Esophagus squamous epithelium (tissue), 5 donors: ENCODE data around the gene SMAGP. TPM values are rescaled to one million over a fixed set of nuclear protein-coding genes. Genes with fewer than 3 reads are reported as not detected.
A peak's percentile ranks its signal among the peaks of the same experiment; 100 is the strongest.
"Not testable (repeated sequence)": the region's sequence is repeated elsewhere in the genome, so short reads cannot be mapped to it uniquely, and the experiment has no call there.

ENCODE experiments used
- DNase-seq: peaks from one replicate; lab custom pipeline; 2025; lab: John Stamatoyannopoulos, UW
- H3K27ac ChIP-seq, 4 donors: fragments of 200-600 bp; sonication (generic); one replicate each; pipeline ENCODE4 v1.5.1; 2016 to 2019; ENCODE audit warnings: mild to moderate bottlenecking in 1 of 4
- H3K27me3 ChIP-seq, 4 donors: fragments of 200-600 bp; sonication (generic); 1 replicate in 3 of 4; 2 replicates in 1 of 4; pipeline versions ENCODE4 v1.5.1 to v1.6.0; 2017 to 2021; ENCODE audit warnings: antibody characterized with exemption in 1 of 4
- H3K36me3 ChIP-seq, 3 donors: fragments of 200-600 bp; sonication (generic); one replicate each; pipeline ENCODE4 v1.5.1; 2016 to 2019
- H3K4me1 ChIP-seq, 3 donors: fragments of 200-600 bp; sonication (generic); one replicate each; pipeline ENCODE4 v1.5.1; 2017 to 2019
- H3K4me3 ChIP-seq, 4 donors: fragments of 200-600 bp; sonication (generic); 1 replicate in 3 of 4; 2 replicates in 1 of 4; pipeline ENCODE4 v1.5.1; 2016 to 2019; ENCODE audit warnings: mild to moderate bottlenecking in 2 of 4, moderate library complexity in 1 of 4
- H3K9me3 ChIP-seq, 3 donors: fragments of 200-600 bp; sonication (generic); one replicate each; pipeline ENCODE4 v1.5.1; 2016 to 2019
- POLR2A ChIP-seq, 4 donors: fragments of 450-650 bp; IDR thresholded peaks; one replicate each; pipeline ENCODE4 v1.6.1; 2017; ENCODE audit warnings: antibody characterized with exemption in 4 of 4, mild to moderate bottlenecking in 4 of 4, moderate library complexity in 3 of 4
- WGBS, 2 donors: methylation state at CpG; one replicate each; pipeline ENCODE4 v1.1.5; 2018; 5-methylcytosine and 5-hydroxymethylcytosine counted together
- intact Hi-C: fragments of 100-400 bp; cut with DNase I; formaldehyde crosslinking; loops from one replicate; pipeline ENCODE4 v1.15.0; 2022
- total RNA-seq, 4 donors: library from RNA; depleted of rRNA; stranded (reverse); fragments of >200 nt; gene quantifications; one replicate each; pipeline ENCODE4 v1.1.0, GENCODE V29; 2016
- TF ChIP-seq, protein P1 (sequence below), 6 experiments: fragments of 450-650 bp in 4 of 6; fragments of 200-600 bp in 2 of 6; sonication (generic) in 2 of 6; IDR thresholded peaks; one replicate each; pipeline ENCODE4 v1.5.1; 2016 to 2019; ENCODE audit warnings: antibody characterized with exemption in 6 of 6, mild to moderate bottlenecking in 4 of 6, moderate library complexity in 4 of 6
- donor health status: DM: yes; HTN: yes; CAD: no.

Gene SMAGP
- total RNA-seq, 4 donors from 2014 or later: 97.8 to 169 (median 124) TPM

GRCh38 chr12:51238037-51238509 lies 32.1 kb downstream of the SMAGP start:
- peaks cover 5 to 44% (median 17%) of the 10 kb centered on the region in 3 donors for H3K4me1 ChIP-seq
- H3K9me3 ChIP-seq: no peaks in the 10 kb centered on the region
- WGBS, 2 donors: 6 to 9% methylated on average over 10 of the region's 10 CpGs
- H3K4me3 ChIP-seq: peak overlapping the region; percentile 98 to 99 (median 99)
- DNase-seq: no peak
- H3K27me3 ChIP-seq: no peaks in the 10 kb centered on the region
- H3K27ac ChIP-seq: peak overlapping the region; percentile 100
- TF ChIP-seq, protein P1, sequence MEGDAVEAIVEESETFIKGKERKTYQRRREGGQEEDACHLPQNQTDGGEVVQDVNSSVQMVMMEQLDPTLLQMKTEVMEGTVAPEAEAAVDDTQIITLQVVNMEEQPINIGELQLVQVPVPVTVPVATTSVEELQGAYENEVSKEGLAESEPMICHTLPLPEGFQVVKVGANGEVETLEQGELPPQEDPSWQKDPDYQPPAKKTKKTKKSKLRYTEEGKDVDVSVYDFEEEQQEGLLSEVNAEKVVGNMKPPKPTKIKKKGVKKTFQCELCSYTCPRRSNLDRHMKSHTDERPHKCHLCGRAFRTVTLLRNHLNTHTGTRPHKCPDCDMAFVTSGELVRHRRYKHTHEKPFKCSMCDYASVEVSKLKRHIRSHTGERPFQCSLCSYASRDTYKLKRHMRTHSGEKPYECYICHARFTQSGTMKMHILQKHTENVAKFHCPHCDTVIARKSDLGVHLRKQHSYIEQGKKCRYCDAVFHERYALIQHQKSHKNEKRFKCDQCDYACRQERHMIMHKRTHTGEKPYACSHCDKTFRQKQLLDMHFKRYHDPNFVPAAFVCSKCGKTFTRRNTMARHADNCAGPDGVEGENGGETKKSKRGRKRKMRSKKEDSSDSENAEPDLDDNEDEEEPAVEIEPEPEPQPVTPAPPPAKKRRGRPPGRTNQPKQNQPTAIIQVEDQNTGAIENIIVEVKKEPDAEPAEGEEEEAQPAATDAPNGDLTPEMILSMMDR (IDR thresholded peaks at IDR 0.05): no peak
- no peak for TF ChIP-seq POLR2A (IDR thresholded peaks at IDR 0.05)
- H3K36me3 ChIP-seq: peaks cover 8 to 31% (median 15%) of the 10 kb centered on the region in 3 donors
- intact Hi-C loops: no loop called here

DNA sequence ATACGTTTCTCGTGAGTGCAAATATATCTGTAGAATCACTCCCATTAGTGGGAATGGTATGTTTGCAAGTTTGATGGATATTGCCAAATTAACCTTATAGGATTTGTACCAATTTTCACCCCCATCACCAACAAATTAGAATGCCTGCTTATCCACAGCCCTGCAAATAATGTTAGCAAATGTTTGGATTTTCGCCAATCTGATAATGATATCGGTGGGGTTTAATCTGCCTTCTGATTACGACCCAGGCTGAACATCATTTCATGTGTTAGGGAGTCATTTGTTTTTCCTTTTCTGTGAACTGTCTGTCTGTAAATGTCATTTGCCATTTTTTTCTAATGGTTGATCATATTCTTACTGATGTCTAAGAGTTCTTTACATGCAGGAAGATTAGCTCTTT lies 35.7 kb downstream of the SMAGP start:
- H3K27ac ChIP-seq: no peak overlapping the region
- no peaks in the 10 kb centered on the region for H3K9me3 ChIP-seq
- TF ChIP-seq POLR2A (IDR thresholded peaks at IDR 0.05): no peak
- TF ChIP-seq, protein P1 (IDR thresholded peaks at IDR 0.05): no peak
- 77 to 79% methylated on average over 5 of the region's 5 CpGs for WGBS, 2 donors
- peaks cover 0 to 10% (median 5%) of the 10 kb centered on the region in 3 donors for H3K4me1 ChIP-seq
- intact Hi-C loops: no loop called here
- no peaks in the 10 kb centered on the region for H3K36me3 ChIP-seq
- H3K4me3 ChIP-seq: no peak overlapping the region
- H3K27me3 ChIP-seq: no peaks in the 10 kb centered on the region
- DNase-seq: no peak

GRCh38 chr12:51232642-51233041 lies 37.6 kb downstream of the SMAGP start:
- no peaks in the 10 kb centered on the region for H3K9me3 ChIP-seq
- TF ChIP-seq, protein P1 (IDR thresholded peaks at IDR 0.05): no peak
- TF ChIP-seq POLR2A (IDR thresholded peaks at IDR 0.05): no peak
- no peak for DNase-seq
- no peaks in the 10 kb centered on the region for H3K27me3 ChIP-seq
- H3K4me3 ChIP-seq: no peak overlapping the region
- no peaks in the 10 kb centered on the region for H3K36me3 ChIP-seq
- intact Hi-C loops: no loop called here
- no peak overlapping the region for H3K27ac ChIP-seq
- peaks cover 0 to under 1% (median 0%) of the 10 kb centered on the region in 3 donors for H3K4me1 ChIP-seq

GRCh38 chr12:51229116-51229809 lies 41.0 kb downstream of the SMAGP start:
- no peak overlapping the region for H3K27ac ChIP-seq
- 92 to 93% methylated on average over 7 of the region's 7 CpGs for WGBS, 2 donors
- no peak overlapping the region for H3K4me3 ChIP-seq
- H3K4me1 ChIP-seq: no peaks in the 10 kb centered on the region
- H3K36me3 ChIP-seq: no peaks in the 10 kb centered on the region
- TF ChIP-seq, protein P1 (IDR thresholded peaks at IDR 0.05): no peak
- H3K27me3 ChIP-seq: no peaks in the 10 kb centered on the region
- no peak for DNase-seq
- no peaks in the 10 kb centered on the region for H3K9me3 ChIP-seq
- intact Hi-C loops: no loop called here

- Histone ChIP-seq H3K9me3 (no peaks in the 10 kb centered on the region), H3K4me1 (no peaks in the 10 kb centered on the region), H3K4me3 (no peak overlapping the region), H3K27me3 (no peaks in the 10 kb centered on the region), H3K27ac (no peak overlapping the region), H3K36me3 (no peaks in the 10 kb centered on the region)
- DNase-seq: no peak
- TF ChIP-seq, protein P1 (IDR thresholded peaks at IDR 0.05): no peak
- TF ChIP-seq POLR2A (IDR thresholded peaks at IDR 0.05): no peak
- 86 to 93% methylated on average over 1 of the region's 1 CpG for WGBS, 2 donors
- intact Hi-C loops: no loop called here
Measured at GRCh38 chr12:51227962-51228361, 42.3 kb downstream of the SMAGP start.

DNA sequence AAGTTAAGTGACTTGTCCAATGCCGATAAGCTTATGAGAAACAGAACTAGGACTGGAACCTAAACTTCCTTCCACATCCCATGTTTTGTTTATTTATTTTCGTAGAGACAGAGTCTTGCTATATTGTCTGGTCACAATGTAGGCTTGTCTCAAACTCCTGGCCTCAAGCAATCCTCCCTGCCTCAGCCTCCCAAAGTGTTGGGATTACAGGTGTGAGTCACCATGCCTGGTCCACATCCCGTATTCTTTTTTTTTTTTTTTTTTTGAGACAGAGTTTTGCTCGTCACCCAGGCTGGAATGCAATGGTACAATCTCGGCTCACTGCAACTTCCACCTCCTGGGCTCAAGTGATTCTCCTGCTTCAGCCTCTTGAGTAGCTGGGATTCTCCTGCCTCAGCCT lies 43.1 kb downstream of the SMAGP start:
- H3K27ac ChIP-seq, H3K27me3 ChIP-seq, intact Hi-C loops, H3K9me3 ChIP-seq, H3K4me3 ChIP-seq, DNase-seq, H3K36me3 ChIP-seq, H3K4me1 ChIP-seq: not testable (repeated sequence)
- 72 to 76% methylated on average over 5 of the region's 5 CpGs for WGBS, 2 donors
